GM19023 (cell line): Measurements from ENCODE around the gene NADSYN1.
A peak's percentile ranks its signal among the peaks of the same experiment; 100 is the strongest.
"Not testable (repeated sequence)": the region's sequence is repeated elsewhere in the genome, so short reads cannot be mapped to it uniquely, and the experiment has no call there.

Experiments used
- ATAC-seq: cut with Tn5 transposase; IDR thresholded peaks from one replicate; pipeline ENCODE4 v1.9.1; 2021; ENCODE audit warnings: mild to moderate bottlenecking, moderate library complexity; ENCODE audit not compliant: unreplicated experiment

Gene NADSYN1

GRCh38 chr11:71453037-71453917 is at the start of gene NADSYN1:
TSS of gene NADSYN1 (plus strand) at chr11:71453203. CDS start at chr11:71453297, 94 bp downstream.
- ATAC-seq, result peak; percentile 49

DNA sequence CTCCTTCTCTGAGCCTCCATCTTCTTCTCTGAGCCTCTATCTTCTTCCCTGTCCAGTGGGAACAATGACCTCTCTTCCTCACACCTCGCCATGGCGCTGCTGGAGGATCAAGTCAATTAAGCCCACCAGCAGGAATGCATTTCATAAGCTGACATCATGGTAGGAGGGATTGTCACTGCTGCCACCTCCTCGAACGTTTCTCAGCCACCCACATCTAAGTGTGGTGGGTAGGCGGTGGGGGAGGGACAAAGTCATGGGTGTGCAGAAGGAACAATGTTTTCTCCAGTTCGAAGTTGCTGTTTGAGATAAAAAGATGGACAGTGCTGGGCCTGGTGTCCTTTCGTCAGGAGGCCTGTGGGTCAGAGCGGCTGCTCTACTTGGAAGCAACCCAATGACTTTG is 48.8 kb upstream of the NADSYN1 start:
- ATAC-seq, result no peak

DNA sequence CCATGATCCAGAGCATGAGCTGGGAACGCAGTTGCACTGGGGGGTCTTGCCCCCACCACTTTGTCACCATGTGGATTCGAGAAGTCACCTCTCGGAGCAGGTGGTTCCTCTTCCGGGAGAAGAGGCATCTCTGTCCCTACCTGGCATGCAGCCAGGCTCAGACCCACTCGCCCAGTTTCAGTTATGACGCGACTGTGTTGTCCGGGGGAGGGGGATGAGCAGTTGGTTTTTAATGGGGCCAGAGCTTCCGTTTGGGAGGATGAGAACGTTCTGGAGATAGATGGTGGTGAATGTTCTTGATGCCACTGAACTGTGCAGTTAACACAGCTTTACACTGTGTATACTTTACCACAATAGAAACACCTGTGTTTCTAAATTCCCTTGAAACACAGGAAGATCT is 46.3 kb upstream of the NADSYN1 start:
- no peak for ATAC-seq

DNA sequence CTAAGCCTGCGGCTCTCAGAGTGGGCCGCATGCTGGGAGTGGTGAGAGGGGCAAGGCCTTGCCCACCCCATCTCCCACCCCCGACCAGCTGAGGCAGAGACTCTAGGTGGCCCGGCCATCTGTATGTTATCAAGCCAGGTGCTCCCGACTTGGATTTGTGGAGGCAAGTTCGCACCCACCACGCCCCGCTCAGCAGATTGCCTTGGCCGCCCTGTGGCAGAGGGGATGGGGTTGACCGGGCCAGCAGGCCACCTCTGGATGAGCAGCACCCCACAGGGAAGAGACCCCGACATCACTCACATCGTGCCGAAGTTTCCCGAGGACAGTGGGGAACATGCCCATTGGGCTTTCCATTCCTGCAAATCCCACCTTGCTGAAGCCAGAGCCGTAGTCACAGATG is 45.6 kb upstream of the NADSYN1 start:
- no peak for ATAC-seq

- ATAC-seq, result no peak
Measured at GRCh38 chr11:71408826-71409225, 44.2 kb upstream of the NADSYN1 start.

DNA sequence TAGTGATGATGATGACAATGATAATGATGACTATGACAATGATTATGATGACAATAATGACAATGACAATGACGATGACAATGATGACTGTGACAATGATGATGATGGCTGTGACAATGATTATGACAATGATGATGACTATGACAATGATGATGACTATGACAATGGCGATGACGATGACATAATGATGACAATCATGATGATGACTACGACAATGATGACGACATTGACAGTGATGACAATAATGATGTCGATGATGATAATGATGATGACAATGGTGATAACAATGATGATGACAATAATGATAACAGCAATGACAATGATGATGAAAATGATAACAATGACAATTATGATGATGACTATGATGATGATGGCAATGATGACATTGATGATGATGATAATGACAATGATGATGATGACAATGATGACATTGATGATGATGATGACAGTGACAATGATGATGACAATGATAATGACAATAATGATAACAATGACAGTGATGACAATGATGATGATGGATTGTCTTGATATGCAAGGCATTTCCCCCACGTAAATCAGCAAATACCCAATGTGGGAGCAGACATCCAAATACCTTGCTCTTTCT is 42.5 kb upstream of the NADSYN1 start:
- no peak for ATAC-seq

DNA sequence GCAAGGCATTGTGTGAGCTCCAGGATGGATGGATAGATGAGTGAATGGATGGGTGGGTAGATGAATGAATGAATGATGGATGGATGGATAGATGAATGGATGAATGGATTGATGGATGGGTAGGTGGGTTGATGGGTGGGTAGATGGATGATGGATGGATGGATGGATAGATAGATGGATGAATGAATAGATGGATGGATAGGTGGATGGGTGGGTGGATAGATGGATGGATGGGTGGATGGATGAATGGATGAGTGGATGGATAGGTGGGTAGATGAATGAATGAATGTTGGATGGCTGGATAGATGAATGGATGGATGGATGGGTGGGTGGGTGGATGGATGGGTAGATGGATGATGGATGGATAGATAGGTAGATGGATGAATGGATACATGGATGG is 38.4 kb upstream of the NADSYN1 start:
- no peak for ATAC-seq

DNA sequence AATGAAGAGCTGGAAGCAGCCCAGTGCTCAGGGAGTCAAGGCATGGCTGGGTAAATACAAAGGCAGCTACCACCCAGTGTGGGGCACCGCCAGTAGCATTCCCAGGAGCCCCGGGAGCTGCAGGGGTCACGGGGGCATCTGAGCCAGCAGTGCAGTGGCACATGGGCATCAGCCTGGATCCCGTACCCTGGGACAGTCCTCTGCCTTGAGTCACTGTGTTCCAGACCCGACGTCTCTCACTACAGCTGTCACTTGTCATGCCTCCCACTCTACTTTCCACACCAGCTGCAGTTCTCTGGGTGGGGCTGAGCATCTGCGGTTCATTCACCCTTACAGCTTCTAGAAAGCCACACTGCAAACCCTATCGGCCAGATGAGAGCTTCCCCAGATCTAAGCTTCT is 34.4 kb upstream of the NADSYN1 start:
- ATAC-seq, result no peak

- no peak for ATAC-seq
Measured at GRCh38 chr11:71420455-71421241, 32.4 kb upstream of the NADSYN1 start.

DNA sequence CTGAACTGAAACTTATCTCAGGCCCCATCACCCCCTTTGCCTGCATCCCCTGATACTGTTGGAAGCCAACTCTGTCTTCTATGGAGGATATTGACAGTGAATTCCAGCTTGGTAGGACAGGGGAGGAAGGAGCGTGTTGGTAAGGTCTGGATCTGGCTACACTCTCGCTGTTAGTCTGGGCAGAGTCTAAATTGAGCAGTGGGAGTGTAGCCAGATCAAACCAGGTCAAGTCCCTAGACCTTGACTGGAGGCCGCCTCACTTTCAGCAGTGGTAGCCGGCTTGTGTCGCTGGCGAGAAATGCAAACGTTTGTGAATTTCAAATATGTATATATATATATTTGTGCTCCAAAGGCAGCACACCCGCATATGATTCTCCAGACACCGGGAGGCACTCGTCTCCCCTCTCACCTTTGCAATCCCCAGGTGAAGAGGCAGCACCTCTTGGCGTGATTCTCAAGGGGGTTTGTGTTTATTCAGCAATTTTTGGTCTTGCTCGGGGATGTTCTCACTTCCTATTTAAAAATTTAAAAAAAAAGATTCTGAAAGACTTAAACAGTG is 31.5 kb upstream of the NADSYN1 start:
- no peak for ATAC-seq

DNA sequence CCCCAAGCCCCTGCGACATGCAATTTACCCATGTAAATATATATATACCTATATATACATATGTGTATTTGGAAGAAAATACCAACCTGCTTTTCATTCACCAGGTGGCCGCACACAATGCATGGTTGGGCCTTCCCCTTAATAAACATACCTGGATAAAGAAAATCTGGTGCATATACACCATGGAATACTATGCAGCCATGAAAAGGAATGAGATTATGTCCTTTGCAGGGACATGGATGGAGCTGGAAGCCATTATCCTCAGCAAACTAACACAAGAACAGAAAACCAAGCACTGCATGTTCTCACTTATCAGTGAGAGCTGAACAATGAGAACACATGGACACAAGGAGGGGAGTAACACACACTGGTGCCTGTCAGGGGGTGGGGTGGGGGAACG is 30.7 kb upstream of the NADSYN1 start:
- not testable (repeated sequence) for ATAC-seq

- ATAC-seq, result no peak
Measured at GRCh38 chr11:71423181-71423790, 29.7 kb upstream of the NADSYN1 start.

- no peak for ATAC-seq
Measured at GRCh38 chr11:71425409-71425808, 27.6 kb upstream of the NADSYN1 start.

DNA sequence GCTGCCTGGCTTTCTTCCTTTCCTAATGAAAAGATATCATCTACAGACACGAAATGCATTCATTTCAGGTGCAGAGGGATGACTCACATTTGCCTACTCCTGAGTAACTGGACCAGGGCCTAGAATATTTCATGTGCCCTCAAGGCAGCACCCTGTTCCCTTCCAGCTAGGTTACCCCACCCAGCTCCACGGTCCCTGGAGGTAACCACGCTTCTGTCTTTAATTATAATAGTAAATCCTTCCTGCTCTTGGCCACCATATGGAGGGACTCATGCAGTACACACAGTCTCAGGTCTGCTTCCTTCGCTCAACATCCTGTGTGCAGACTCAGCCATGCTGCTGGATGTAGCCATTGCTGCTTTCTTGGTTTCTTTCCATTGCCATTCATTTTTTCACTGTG is 27.1 kb upstream of the NADSYN1 start:
- no peak for ATAC-seq

- no peak for ATAC-seq
Measured at GRCh38 chr11:71426413-71426812, 26.6 kb upstream of the NADSYN1 start.

DNA sequence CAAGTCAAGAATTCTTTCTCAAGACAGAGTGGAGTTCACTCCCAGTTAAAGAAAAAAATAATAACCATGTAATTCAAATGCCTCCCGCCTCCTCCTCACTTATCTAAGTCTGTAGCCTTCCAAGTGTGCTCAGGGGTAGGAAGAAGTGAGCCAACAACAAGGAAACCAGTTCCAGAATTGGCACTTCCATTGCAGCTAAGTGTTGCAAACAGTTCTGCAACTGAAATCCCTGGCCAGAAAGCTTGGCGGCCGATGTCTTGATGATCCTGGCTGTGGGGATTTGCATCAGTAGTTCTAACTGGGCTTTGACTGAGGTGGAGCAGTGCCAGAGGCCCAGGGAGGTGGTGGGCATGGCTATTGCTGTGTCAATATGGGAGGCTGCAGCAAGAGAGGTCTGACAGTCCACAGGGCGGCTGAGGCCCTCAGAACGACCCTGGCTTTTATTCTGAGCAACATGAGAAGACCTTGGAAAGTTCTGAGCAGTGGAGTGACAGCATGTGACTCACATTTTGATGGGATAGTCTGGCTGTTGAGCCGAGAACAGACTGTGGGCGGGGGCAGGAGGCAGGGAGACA is 24.1 kb upstream of the NADSYN1 start:
- ATAC-seq, result no peak

DNA sequence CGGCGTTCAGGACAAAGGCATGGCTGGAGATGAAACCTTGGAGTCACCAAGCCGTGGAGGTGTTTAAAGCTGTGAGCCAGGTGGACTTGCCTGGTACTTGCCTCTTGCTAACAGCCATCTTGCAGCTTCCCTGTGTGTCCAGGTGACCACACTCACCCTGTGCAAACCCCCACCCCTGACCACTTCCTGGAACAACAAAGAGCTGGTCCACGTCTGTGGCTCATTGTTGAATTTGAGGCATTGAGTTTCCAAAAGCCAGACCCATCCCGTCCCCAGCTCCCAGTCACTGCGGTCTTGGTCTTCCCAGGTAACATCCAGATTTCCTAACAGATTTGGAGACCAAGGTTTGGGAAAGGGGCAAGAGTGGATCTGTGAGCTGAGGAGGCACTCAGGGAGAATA is 23.3 kb upstream of the NADSYN1 start:
- ATAC-seq, result no peak

DNA sequence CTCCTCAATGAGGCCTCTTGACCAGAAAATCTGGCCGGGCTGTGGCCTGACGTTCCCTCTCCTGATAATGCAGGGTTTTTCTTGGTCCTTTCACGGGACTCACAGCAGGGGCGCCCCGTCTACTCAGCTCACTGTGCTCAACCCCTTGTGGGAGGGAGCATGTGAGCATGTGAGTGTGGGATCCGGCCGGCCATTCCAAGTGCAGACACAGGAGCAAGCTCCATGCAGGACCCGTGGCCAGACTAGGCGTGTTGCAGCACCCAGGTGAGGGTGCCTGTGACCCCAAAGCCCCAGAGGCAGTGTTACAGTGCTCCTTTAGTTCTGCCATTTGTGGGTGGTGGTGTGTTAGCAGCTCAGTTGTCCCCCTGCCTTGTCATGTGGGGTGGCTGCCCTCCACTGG is 22.8 kb upstream of the NADSYN1 start:
- ATAC-seq, result no peak

- ATAC-seq, result no peak
Measured at GRCh38 chr11:71431271-71431670, 21.7 kb upstream of the NADSYN1 start.

- no peak for ATAC-seq
Measured at GRCh38 chr11:71432761-71433647, 20.0 kb upstream of the NADSYN1 start.
